IMR-90 (cell line): Measurements from ENCODE around the gene MAS1. TPM values are rescaled to one million over a fixed set of nuclear protein-coding genes. Genes with fewer than 3 reads are reported as not detected.

Experiments used
- ATAC-seq: fragments of 200-7000 bp; cut with Tn5 transposase; 2 replicates; pipeline ENCODE4 v1.9.1; 2020; ENCODE audit warnings: low read depth, mild to moderate bottlenecking, moderate library complexity
- BruUV-seq: library from RNA; stranded (reverse); fragments of 400-500 nt; replicated peaks from 2 replicates; lab custom pipeline; 2021; lab: Mats Ljungman, UMichigan
- CTCF ChIA-PET: fragments of 300-600 bp; formaldehyde crosslinking; extraction: SDS; loops from one replicate; lab custom pipeline; 2021; ENCODE audit warnings: antibody characterized with exemption; lab: Yijun Ruan, JAX
- POLR2A ChIA-PET: fragments of 300-600 bp; sonication (Branson Sonifier 250); formaldehyde crosslinking; loops from one replicate; lab custom pipeline; 2022; ENCODE audit warnings: antibody characterized with exemption; ENCODE audit not compliant: unreplicated experiment; lab: Charles Lee
- DNase-seq: peaks from one replicate; pipeline ENCODE4 v3.0.0; 2013
- H2AFZ ChIP-seq: replicated peaks from 2 replicates; pipeline ENCODE3; 2013; ENCODE audit warnings: low read length, mild to moderate bottlenecking; ENCODE audit not compliant: poor library complexity
- H2AK5ac ChIP-seq: 2 replicates; pipeline ENCODE4 v1.6.1; 2013; ENCODE audit warnings: low read depth, low read length, inconsistent platforms
- H2AK9ac ChIP-seq: replicated peaks from 2 replicates; pipeline ENCODE3; 2013; ENCODE audit warnings: mild to moderate bottlenecking, low read depth, low read length, moderate library complexity; ENCODE audit not compliant: poor library complexity
- H2BK120ac ChIP-seq: 2 replicates; pipeline ENCODE4 v1.6.1; 2013; ENCODE audit warnings: low read depth, low read length, inconsistent platforms
- H2BK15ac ChIP-seq: 3 replicates; pipeline ENCODE4 v1.6.1; 2013; ENCODE audit warnings: low read depth, low read length, inconsistent platforms
- H2BK20ac ChIP-seq: 2 replicates; pipeline ENCODE4 v1.6.1; 2013; ENCODE audit warnings: low read depth, mild to moderate bottlenecking, inconsistent platforms, low read length, moderate library complexity
- H2BK5ac ChIP-seq: 2 replicates; pipeline ENCODE4 v1.6.1; 2013; ENCODE audit warnings: mild to moderate bottlenecking, low read depth, low read length, inconsistent platforms; ENCODE audit not compliant: poor library complexity, severe bottlenecking
- H3K14ac ChIP-seq: replicated peaks from 2 replicates; pipeline ENCODE4 v1.6.1; 2013; ENCODE audit warnings: low read depth, low read length, inconsistent platforms
- H3K18ac ChIP-seq: 2 replicates; pipeline ENCODE4 v1.6.1; 2013; ENCODE audit warnings: low read depth, low read length, control low read depth
- H3K23ac ChIP-seq: 2 replicates; pipeline ENCODE4 v1.6.1; 2013; ENCODE audit warnings: low read depth, low read length, inconsistent platforms
- H3K27ac ChIP-seq: 2 replicates; pipeline ENCODE4 v1.5.1; 2013; ENCODE audit warnings: mild to moderate bottlenecking, control low read depth, low read length; ENCODE audit not compliant: insufficient read depth
- H3K27me3 ChIP-seq: 2 replicates; pipeline ENCODE4 v1.6.1; 2013; ENCODE audit warnings: low read length; ENCODE audit not compliant: control insufficient read depth, insufficient read depth
- H3K36me3 ChIP-seq: 2 replicates; pipeline ENCODE4 v1.6.1; 2013; ENCODE audit warnings: low read length, mixed read lengths; ENCODE audit not compliant: control insufficient read depth, insufficient read depth
- H3K4ac ChIP-seq: 2 replicates; pipeline ENCODE4 v1.6.1; 2013; ENCODE audit warnings: low read depth, low read length, inconsistent platforms
- H3K4me1 ChIP-seq: 2 replicates; pipeline ENCODE4 v1.6.1; 2013; ENCODE audit warnings: low read length, mixed read lengths; ENCODE audit not compliant: control insufficient read depth, insufficient read depth
- H3K4me2 ChIP-seq: 2 replicates; pipeline ENCODE4 v1.6.1; 2013; ENCODE audit warnings: low read depth, mild to moderate bottlenecking, control low read depth, low read length, moderate library complexity
- H3K4me3 ChIP-seq: 2 replicates; pipeline ENCODE4 v1.5.1; 2013; ENCODE audit warnings: low read depth, mild to moderate bottlenecking, control low read depth, low read length, moderate library complexity; ENCODE audit not compliant: insufficient read depth
- H3K56ac ChIP-seq: 2 replicates; pipeline ENCODE4 v1.6.1; 2013; ENCODE audit warnings: low read length, inconsistent platforms; ENCODE audit not compliant: insufficient read depth; ENCODE audit errors: extremely low read depth
- H3K79me1 ChIP-seq, 2 experiments: 2 replicates each; pipeline ENCODE4 v1.6.1; 2013; ENCODE audit warnings: low read length in 2 of 2, inconsistent platforms in 1 of 2, low read depth in 1 of 2
- H3K9ac ChIP-seq: 2 replicates; pipeline ENCODE4 v1.6.1; 2013; ENCODE audit warnings: low read depth, low read length, control low read depth
- H3K9me1 ChIP-seq: 2 replicates; pipeline ENCODE4 v1.6.1; 2013; ENCODE audit warnings: low read length, inconsistent platforms; ENCODE audit not compliant: insufficient read depth
- H3K9me3 ChIP-seq: 2 replicates; pipeline ENCODE4 v1.6.1; 2013; ENCODE audit warnings: low read length; ENCODE audit not compliant: control insufficient read depth, insufficient read depth
- H4K20me1 ChIP-seq: 2 replicates; pipeline ENCODE4 v1.6.1; 2013; ENCODE audit warnings: low read length, inconsistent platforms; ENCODE audit not compliant: insufficient read depth
- H4K5ac ChIP-seq: 2 replicates; pipeline ENCODE4 v1.6.1; 2013; ENCODE audit warnings: mild to moderate bottlenecking, low read depth, low read length, control low read depth
- H4K8ac ChIP-seq, 2 experiments: 2 replicates each; pipeline ENCODE4 v1.6.1; 2013; ENCODE audit warnings: low read depth in 2 of 2, low read length in 2 of 2, control low read depth in 1 of 2, inconsistent platforms in 1 of 2
- H4K91ac ChIP-seq: 2 replicates; pipeline ENCODE4 v1.6.1; 2013; ENCODE audit warnings: low read depth, low read length, inconsistent platforms; ENCODE audit not compliant: insufficient read depth
- BHLHE40 ChIP-seq: fragments of 150-350 bp; IDR thresholded peaks from 2 replicates; pipeline ENCODE4 v1.6.1; 2016; ENCODE audit warnings: mild to moderate bottlenecking, low read depth, low read length
- CEBPB ChIP-seq: IDR thresholded peaks from 2 replicates; pipeline ENCODE4 v1.6.1; 2012; ENCODE audit warnings: low read depth, low read length, improper control_type of control experiment
- CHD1 ChIP-seq: IDR thresholded peaks from 2 replicates; pipeline ENCODE4 v1.6.1; 2012; ENCODE audit warnings: low read depth, low read length, improper control_type of control experiment
- FOS ChIP-seq: fragments of 150-350 bp; IDR thresholded peaks from 2 replicates; pipeline ENCODE4 v1.6.1; 2016; ENCODE audit warnings: low read depth, low read length
- MAFK ChIP-seq: IDR thresholded peaks from 2 replicates; pipeline ENCODE4 v1.6.1; 2012; ENCODE audit warnings: low read depth, low read length, improper control_type of control experiment
- MAZ ChIP-seq: IDR thresholded peaks from 2 replicates; pipeline ENCODE4 v1.6.1; 2012; ENCODE audit warnings: low read depth, mild to moderate bottlenecking, low read length, improper control_type of control experiment, moderate library complexity, borderline replicate concordance
- MXI1 ChIP-seq: IDR thresholded peaks from 2 replicates; pipeline ENCODE4 v1.6.1; 2012; ENCODE audit warnings: low read depth, mild to moderate bottlenecking, low read length, moderate library complexity, borderline replicate concordance
- NFE2L2 ChIP-seq: fragments of 150-350 bp; IDR thresholded peaks from 2 replicates; pipeline ENCODE4 v1.6.1; 2016; ENCODE audit warnings: low read depth, mild to moderate bottlenecking, low read length
- POLR2A ChIP-seq: IDR thresholded peaks from 2 replicates; pipeline ENCODE4 v1.6.1; 2012; ENCODE audit warnings: mild to moderate bottlenecking, low read depth, low read length
- RAD21 ChIP-seq: IDR thresholded peaks from 2 replicates; pipeline ENCODE4 v1.6.1; 2012; ENCODE audit warnings: low read length, improper control_type of control experiment
- RCOR1 ChIP-seq: IDR thresholded peaks from 2 replicates; pipeline ENCODE4 v1.6.1; 2012; ENCODE audit warnings: mild to moderate bottlenecking, low read length, improper control_type of control experiment; ENCODE audit not compliant: insufficient replicate concordance
- RFX5 ChIP-seq: IDR thresholded peaks from 2 replicates; pipeline ENCODE4 v1.8.0; 2012; ENCODE audit warnings: low read depth, mild to moderate bottlenecking, low read length, moderate library complexity
- SMC3 ChIP-seq: fragments of 150-350 bp; IDR thresholded peaks from 2 replicates; pipeline ENCODE4 v1.6.1; 2016; ENCODE audit warnings: low read depth, mild to moderate bottlenecking, antibody characterized with exemption, low read length, moderate library complexity
- WGBS, 2 experiments: methylation state at CpG; one replicate each; pipeline versions ENCODE4 v1.1.5 to v1.1.7; 2013; ENCODE audit warnings: missing lambda C conversion rate in 2 of 2; ENCODE audit not compliant: insufficient read length in 1 of 2; ENCODE audit errors: extremely low coverage in 2 of 2; 5-methylcytosine and 5-hydroxymethylcytosine counted together
- dilution Hi-C: fragments of 300-500 bp; cut with HindIII; formaldehyde crosslinking; loops from one replicate; pipeline ENCODE4 v1.14.3; 2018; ENCODE audit warnings: low sequenced_read_pairs; ENCODE audit not compliant: unreplicated experiment
- in situ Hi-C: fragments of 300-500 bp; cut with MboI; formaldehyde crosslinking; loops from 3 replicates; pipeline ENCODE4 v1.14.3; 2019; ENCODE audit warnings: low sequenced_read_pairs, inconsistent platforms, mixed read lengths
- intact Hi-C: fragments of 100-400 bp; cut with micrococcal nuclease; formaldehyde crosslinking; loops from 2 replicates; pipeline ENCODE4 v1.10.0; 2022
- polyA plus RNA-seq, 3 experiments: library from polyadenylated mRNA; depleted of rRNA; stranded (reverse); fragments of >200 nt; gene quantifications; 2 replicates each; pipeline ENCODE4 v1.2.3, GENCODE V29; 2012; ENCODE audit warnings: low replicate concordance in 1 of 3
- total RNA-seq: library from RNA; depleted of rRNA; stranded (reverse); fragments of >200 nt; gene quantifications from 2 replicates; pipeline ENCODE4 v1.2.3, GENCODE V29; 2012
- TF ChIP-seq, protein P1 (sequence below): fragments of 150-350 bp; IDR thresholded peaks from 2 replicates; pipeline ENCODE4 v1.6.1; 2017; ENCODE audit warnings: mild to moderate bottlenecking, antibody characterized with exemption, low read length, low read depth
- TF ChIP-seq, protein P2 (sequence below): conservative IDR thresholded peaks from 2 replicates; pipeline ENCODE4 v1.5.1; 2012; ENCODE audit warnings: mild to moderate bottlenecking, low read depth, low read length, improper control_type of control experiment
- TF ChIP-seq, protein P3 (sequence below): fragments of 150-350 bp; IDR thresholded peaks from 2 replicates; pipeline ENCODE4 v1.6.1; 2016; ENCODE audit warnings: low read depth, mild to moderate bottlenecking, low read length, moderate library complexity, borderline replicate concordance

The MAS1 gene
- total and polyA plus RNA-seq, 2 of the 4 experiments (the other 2 are of a cell fraction), result under 0.01 TPM; not detected in 1

DNA sequence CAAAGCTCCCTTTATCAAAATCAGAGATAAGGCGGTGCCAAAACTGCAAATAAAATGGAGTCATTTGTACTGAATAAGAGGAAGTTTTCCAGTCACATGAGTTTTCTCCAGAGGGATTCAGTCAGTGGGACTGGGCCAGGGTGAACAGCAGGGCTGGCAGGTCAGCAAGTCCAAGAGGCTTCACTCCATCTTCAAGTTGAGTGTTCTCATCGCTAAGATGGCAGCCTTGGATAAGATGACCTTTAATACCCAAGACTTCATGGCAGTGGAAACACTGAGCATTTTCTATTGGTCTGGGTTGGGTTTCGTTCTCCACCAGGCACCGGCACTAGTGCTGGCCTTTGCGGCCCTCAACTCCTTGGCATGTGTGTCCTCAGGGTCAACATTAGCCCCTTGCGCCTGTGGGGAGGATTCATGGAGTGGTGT, 48.8 kb downstream of the MAS1 start:
- Histone ChIP-seq H3K18ac (no peak overlapping the region), H3K9me1 (no peaks in the 10 kb centered on the region), H3K36me3 (no peaks in the 10 kb centered on the region), H3K9ac (no peak overlapping the region), H2BK5ac (no peak overlapping the region), H2AFZ (no peak overlapping the region), H3K4ac (no peak overlapping the region), H3K4me2 (no peak overlapping the region), H2BK15ac (no peak overlapping the region), H2BK20ac (no peak overlapping the region), H2BK120ac (no peak overlapping the region), H4K91ac (no peak overlapping the region), H3K4me1 (peaks cover 2% of the 10 kb centered on the region), H2AK9ac (no peak overlapping the region), H3K27me3 (0 out of 2 replicates have a peak, but pooled peaks cover 3% of the 10 kb centered on the region), H3K27ac (no peak overlapping the region), H3K56ac (no peak overlapping the region), H3K4me3 (no peak overlapping the region), H4K8ac (no peak overlapping the region), H3K14ac (no peak overlapping the region), H3K79me1 (no peaks in the 10 kb centered on the region), H4K20me1 (no peaks in the 10 kb centered on the region), H2AK5ac (no peak overlapping the region), H3K9me3 (peaks cover 12% of the 10 kb centered on the region), H4K5ac (no peak overlapping the region), H3K23ac (no peak overlapping the region)
- intact Hi-C loops (loop anchor here (2.0 to 10.0 kb wide), 2 partner anchors 151 to 765 kb away; partner anchors contain the start of gene TCP1), dilution Hi-C loops (no loop called here), in situ Hi-C loops (no loop called here)
- ChIA-PET POLR2A (no interaction called here), CTCF (interaction anchor here (0.7 kb wide), 1 partner anchor 82 kb away, joined by 3 read pairs; no protein-coding TSS in a partner anchor)
- no peak for DNase-seq
- no TSS peak for BruUV-seq
- TF ChIP-seq, protein P1, sequence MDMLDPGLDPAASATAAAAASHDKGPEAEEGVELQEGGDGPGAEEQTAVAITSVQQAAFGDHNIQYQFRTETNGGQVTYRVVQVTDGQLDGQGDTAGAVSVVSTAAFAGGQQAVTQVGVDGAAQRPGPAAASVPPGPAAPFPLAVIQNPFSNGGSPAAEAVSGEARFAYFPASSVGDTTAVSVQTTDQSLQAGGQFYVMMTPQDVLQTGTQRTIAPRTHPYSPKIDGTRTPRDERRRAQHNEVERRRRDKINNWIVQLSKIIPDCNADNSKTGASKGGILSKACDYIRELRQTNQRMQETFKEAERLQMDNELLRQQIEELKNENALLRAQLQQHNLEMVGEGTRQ, result no peak
- TF ChIP-seq CEBPB, result no peak
- TF ChIP-seq BHLHE40, result no peak
- TF ChIP-seq FOS, result no peak
- TF ChIP-seq, protein P2, sequence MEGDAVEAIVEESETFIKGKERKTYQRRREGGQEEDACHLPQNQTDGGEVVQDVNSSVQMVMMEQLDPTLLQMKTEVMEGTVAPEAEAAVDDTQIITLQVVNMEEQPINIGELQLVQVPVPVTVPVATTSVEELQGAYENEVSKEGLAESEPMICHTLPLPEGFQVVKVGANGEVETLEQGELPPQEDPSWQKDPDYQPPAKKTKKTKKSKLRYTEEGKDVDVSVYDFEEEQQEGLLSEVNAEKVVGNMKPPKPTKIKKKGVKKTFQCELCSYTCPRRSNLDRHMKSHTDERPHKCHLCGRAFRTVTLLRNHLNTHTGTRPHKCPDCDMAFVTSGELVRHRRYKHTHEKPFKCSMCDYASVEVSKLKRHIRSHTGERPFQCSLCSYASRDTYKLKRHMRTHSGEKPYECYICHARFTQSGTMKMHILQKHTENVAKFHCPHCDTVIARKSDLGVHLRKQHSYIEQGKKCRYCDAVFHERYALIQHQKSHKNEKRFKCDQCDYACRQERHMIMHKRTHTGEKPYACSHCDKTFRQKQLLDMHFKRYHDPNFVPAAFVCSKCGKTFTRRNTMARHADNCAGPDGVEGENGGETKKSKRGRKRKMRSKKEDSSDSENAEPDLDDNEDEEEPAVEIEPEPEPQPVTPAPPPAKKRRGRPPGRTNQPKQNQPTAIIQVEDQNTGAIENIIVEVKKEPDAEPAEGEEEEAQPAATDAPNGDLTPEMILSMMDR, result no peak
- TF ChIP-seq NFE2L2, result no peak
- TF ChIP-seq POLR2A, result no peak
- no peak for TF ChIP-seq RAD21
- no peak for TF ChIP-seq CHD1
- TF ChIP-seq RFX5, result no peak
- TF ChIP-seq MAFK, result no peak
- no peak for TF ChIP-seq SMC3
- TF ChIP-seq MAZ, result no peak
- TF ChIP-seq, protein P3, sequence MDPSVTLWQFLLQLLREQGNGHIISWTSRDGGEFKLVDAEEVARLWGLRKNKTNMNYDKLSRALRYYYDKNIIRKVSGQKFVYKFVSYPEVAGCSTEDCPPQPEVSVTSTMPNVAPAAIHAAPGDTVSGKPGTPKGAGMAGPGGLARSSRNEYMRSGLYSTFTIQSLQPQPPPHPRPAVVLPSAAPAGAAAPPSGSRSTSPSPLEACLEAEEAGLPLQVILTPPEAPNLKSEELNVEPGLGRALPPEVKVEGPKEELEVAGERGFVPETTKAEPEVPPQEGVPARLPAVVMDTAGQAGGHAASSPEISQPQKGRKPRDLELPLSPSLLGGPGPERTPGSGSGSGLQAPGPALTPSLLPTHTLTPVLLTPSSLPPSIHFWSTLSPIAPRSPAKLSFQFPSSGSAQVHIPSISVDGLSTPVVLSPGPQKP, result no peak
- no peak for TF ChIP-seq RCOR1
- TF ChIP-seq MXI1, result no peak
- WGBS, 2 experiments, result no CpG with 5 or more reads among the region's 6 CpGs
- ATAC-seq, result no peak
